HS-27A (cell line): ENCODE data around the gene FBXO39.
"Not testable (repeated sequence)": the region's sequence is repeated elsewhere in the genome, so short reads cannot be mapped to it uniquely, and the experiment has no call there.

Source experiments
- DNase-seq: peaks from one replicate; pipeline ENCODE4 v3.0.0-alpha.2; 2012; ENCODE audit warnings: low read depth, missing footprints

FBXO39 gene

DNA sequence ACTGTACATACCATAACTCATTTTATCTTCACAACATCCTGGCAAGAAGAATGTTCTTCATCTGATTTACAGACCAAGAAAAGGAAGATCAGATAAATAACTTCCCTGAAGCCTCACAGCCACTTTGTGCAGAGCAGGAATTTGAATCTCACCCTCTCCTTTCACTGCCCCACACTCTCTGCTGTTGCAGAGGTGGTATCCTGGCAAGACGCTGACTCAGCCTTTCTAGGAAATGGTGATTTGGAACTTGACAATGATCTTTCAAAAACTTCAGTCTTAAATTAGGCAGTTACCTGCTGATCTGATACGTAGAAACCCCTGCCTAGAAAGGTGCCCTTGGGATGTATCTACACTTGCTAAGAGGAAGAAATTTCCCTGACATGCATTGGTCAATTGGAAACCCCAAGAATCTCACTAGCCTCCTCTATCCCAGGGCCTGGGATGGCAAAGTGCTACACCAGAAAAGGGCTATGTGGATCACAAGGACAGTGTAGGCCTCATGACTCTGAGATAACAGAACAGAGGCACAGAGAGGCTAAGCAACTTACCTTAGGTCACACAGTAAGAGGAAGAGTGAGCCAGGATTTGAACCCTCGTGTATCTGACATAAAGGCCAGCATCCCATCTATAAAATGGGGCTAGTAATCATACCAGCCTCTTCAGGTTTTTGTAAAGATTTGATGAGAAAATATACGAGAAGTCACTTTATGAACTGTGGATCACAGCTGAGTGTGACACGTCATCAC is 17.9 kb downstream of the FBXO39 start:
- no peak for DNase-seq

- no peak for DNase-seq
Observed at GRCh38 chr17:6796017-6796886, 20.2 kb downstream of the FBXO39 start.

- no peak for DNase-seq
Observed at GRCh38 chr17:6796887-6797490, 21.0 kb downstream of the FBXO39 start.

GRCh38 chr17:6797718-6798351 is 21.8 kb downstream of the FBXO39 start:
- no peak for DNase-seq

DNA sequence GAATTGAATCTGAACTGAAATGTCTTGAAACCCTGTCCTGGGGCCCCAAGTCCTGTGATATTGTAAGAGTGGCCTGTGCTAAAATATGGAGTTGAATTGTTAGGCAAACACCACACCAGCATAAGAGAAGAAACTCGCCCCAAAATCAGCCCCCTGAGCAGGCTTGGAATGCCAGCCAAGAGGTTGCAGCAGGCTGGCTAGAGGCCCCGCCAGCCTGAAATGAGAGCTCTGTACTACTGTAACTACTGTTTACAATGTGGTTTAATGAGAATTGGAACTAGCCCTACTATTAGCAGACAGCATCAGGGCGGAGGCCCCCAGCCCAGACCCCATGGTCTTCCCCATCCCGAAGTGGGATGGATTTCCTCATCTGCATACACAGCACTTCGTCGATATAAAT is 23.7 kb downstream of the FBXO39 start:
- no peak for DNase-seq

- no peak for DNase-seq
Observed at GRCh38 chr17:6800422-6801027, 24.5 kb downstream of the FBXO39 start.

DNA sequence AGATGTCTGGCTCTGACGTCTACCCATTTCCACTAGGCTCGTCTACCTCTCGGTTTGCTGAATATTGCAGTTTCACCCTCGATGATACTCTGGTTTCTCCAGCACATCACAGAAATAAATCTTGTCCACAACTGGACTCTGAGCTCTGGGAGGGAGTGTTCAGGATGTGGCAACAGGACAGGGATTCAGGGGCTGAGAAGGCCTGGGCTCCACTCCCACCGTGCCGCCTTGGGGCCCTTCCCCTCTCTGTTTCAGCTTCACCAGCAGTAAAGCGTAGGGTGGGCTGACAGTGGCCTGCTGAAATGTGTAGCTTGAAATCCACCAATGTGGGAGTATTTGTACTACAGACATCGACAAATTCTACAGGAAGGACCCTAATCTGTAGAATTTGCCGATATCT is 35.5 kb downstream of the FBXO39 start:
- DNase-seq: no peak

- DNase-seq: no peak
Observed at GRCh38 chr17:6812295-6812694, 36.3 kb downstream of the FBXO39 start.

- DNase-seq: no peak
Observed at GRCh38 chr17:6815775-6816174, 39.8 kb downstream of the FBXO39 start.

- not testable (repeated sequence) for DNase-seq
Observed at GRCh38 chr17:6816368-6816767, 40.4 kb downstream of the FBXO39 start.

- no peak for DNase-seq
Observed at GRCh38 chr17:6818938-6819337, 42.9 kb downstream of the FBXO39 start.

DNA sequence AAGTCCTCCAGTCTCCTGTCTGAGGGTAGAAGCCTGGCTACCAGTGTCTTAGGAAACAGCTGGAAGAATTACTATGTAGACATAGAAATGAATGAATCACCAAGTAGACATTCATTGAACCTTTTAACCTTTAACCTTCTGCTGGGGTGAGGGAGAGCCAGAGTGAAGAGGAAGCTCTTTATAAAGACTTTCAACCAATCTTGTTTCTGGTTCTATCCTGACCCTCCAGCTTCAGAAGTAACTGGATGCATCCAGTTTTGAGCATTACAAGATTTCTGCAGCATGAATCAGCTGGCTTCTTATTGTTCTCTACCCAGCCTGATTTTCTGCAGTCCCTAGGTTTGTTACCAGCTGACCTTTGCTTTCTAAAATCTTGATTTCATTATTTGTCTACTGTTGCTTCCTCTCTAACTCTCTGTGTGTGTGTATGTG is 47.0 kb downstream of the FBXO39 start:
- no peak for DNase-seq

GRCh38 chr17:6830383-6830986 is 54.5 kb downstream of the FBXO39 start:
- DNase-seq: no peak

- no peak for DNase-seq
Observed at GRCh38 chr17:6831661-6832263, 55.7 kb downstream of the FBXO39 start, which contains the start of gene TEKT1. TEKT1 (minus strand) TSS chr17:6831729; CDS start chr17:6830376, 1,353 bp downstream.
